B cell (primary cell): ENCODE measurements around the gene LSM12.

ENCODE experiments used
- EZH2 ChIP-seq: IDR thresholded peaks from 2 replicates; pipeline ENCODE4 v1.6.1; 2012; ENCODE audit warnings: borderline replicate concordance, low read depth, mild to moderate bottlenecking, moderate library complexity, low read length; ENCODE audit not compliant: insufficient read depth, poor library complexity, severe bottlenecking
- TF ChIP-seq, protein P1 (sequence below): fragments of 200-600 bp; IDR thresholded peaks from one replicate; pipeline ENCODE4 v1.8.0; 2022; ENCODE audit warnings: antibody characterized with exemption, mild to moderate bottlenecking

DNA sequence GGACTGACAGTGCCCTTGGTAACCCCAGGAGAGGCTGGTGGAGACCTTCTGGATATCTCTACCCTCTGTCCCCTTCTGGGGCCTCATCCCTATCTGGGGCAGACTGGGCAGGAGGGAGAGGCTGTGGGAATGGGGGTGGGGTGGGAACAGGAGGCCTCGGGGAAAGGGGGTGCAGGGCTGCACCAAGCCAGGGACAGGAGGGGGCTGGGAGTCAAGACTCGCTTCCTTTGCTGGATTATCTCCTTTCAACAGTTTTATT, 28.8 kb upstream of the LSM12 start:
- TF ChIP-seq EZH2 = no peak
- TF ChIP-seq, protein P1, sequence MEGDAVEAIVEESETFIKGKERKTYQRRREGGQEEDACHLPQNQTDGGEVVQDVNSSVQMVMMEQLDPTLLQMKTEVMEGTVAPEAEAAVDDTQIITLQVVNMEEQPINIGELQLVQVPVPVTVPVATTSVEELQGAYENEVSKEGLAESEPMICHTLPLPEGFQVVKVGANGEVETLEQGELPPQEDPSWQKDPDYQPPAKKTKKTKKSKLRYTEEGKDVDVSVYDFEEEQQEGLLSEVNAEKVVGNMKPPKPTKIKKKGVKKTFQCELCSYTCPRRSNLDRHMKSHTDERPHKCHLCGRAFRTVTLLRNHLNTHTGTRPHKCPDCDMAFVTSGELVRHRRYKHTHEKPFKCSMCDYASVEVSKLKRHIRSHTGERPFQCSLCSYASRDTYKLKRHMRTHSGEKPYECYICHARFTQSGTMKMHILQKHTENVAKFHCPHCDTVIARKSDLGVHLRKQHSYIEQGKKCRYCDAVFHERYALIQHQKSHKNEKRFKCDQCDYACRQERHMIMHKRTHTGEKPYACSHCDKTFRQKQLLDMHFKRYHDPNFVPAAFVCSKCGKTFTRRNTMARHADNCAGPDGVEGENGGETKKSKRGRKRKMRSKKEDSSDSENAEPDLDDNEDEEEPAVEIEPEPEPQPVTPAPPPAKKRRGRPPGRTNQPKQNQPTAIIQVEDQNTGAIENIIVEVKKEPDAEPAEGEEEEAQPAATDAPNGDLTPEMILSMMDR = no peak
